Lower leg skin (tissue), 4 donors: ENCODE measurements around the gene C5orf46. TPM values are rescaled to one million over a fixed set of nuclear protein-coding genes. Genes with fewer than 3 reads are reported as not detected.

Experiments used
- DNase-seq, 2 donors: peaks; one replicate each; pipeline ENCODE4 v3.0.0-alpha.2; 2019; ENCODE audit warnings: low spot score in 2 of 2
- H3K4me3 ChIP-seq: fragments of 200-600 bp; sonication (generic); 2 replicates; pipeline ENCODE4 v1.5.1; 2017; ENCODE audit warnings: mild to moderate bottlenecking, low read depth; ENCODE audit not compliant: poor library complexity, severe bottlenecking
- POLR2A ChIP-seq, 2 donors: fragments of 450-650 bp; IDR thresholded peaks; one replicate each; pipeline ENCODE4 v1.6.1; 2016 to 2017; ENCODE audit warnings: antibody characterized with exemption in 2 of 2, mild to moderate bottlenecking in 1 of 2, moderate library complexity in 1 of 2
- WGBS, 2 donors: methylation state at CpG; one replicate each; pipeline ENCODE4 v1.1.5; 2018; 5-methylcytosine and 5-hydroxymethylcytosine counted together
- intact Hi-C: fragments of 100-400 bp; cut with DNase I; formaldehyde crosslinking; loops from one replicate; pipeline ENCODE4 v1.15.0; 2023; ENCODE audit warnings: low total_unique reads
- total RNA-seq, 4 donors: library from RNA; depleted of rRNA; stranded (reverse); fragments of >200 nt; gene quantifications; one replicate each; pipeline ENCODE4 v1.1.0, GENCODE V29; 2016
- TF ChIP-seq, protein P1 (sequence below), 3 donors: fragments of 450-650 bp; IDR thresholded peaks; one replicate each; pipeline ENCODE4 v1.5.1; 2016; ENCODE audit warnings: antibody characterized with exemption in 3 of 3, mild to moderate bottlenecking in 3 of 3, moderate library complexity in 2 of 3

C5orf46 gene
- total RNA-seq, 4 donors from 2014 or later = 45.6 to 201 (median 139) TPM

GRCh38 chr5:147918899-147919298 lies 12.6 kb upstream of the C5orf46 start:
- H3K4me3 ChIP-seq = no peak overlapping the region
- DNase-seq = no peak
- WGBS, 2 donors = 56 to 75% methylated on average over 3 of the region's 3 CpGs
- no peak for TF ChIP-seq POLR2A (IDR thresholded peaks at IDR 0.05)
- TF ChIP-seq, protein P1, sequence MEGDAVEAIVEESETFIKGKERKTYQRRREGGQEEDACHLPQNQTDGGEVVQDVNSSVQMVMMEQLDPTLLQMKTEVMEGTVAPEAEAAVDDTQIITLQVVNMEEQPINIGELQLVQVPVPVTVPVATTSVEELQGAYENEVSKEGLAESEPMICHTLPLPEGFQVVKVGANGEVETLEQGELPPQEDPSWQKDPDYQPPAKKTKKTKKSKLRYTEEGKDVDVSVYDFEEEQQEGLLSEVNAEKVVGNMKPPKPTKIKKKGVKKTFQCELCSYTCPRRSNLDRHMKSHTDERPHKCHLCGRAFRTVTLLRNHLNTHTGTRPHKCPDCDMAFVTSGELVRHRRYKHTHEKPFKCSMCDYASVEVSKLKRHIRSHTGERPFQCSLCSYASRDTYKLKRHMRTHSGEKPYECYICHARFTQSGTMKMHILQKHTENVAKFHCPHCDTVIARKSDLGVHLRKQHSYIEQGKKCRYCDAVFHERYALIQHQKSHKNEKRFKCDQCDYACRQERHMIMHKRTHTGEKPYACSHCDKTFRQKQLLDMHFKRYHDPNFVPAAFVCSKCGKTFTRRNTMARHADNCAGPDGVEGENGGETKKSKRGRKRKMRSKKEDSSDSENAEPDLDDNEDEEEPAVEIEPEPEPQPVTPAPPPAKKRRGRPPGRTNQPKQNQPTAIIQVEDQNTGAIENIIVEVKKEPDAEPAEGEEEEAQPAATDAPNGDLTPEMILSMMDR (IDR thresholded peaks at IDR 0.05) = no peak
- intact Hi-C loops = no loop called here

- intact Hi-C loops = no loop called here
- WGBS, 2 donors = 32 to 49% methylated on average over 2 of the region's 2 CpGs
- TF ChIP-seq, protein P1 (IDR thresholded peaks at IDR 0.05) = no peak
- no peak for TF ChIP-seq POLR2A (IDR thresholded peaks at IDR 0.05)
- H3K4me3 ChIP-seq = no peak overlapping the region
- no peak for DNase-seq
Observed at GRCh38 chr5:147918101-147918685, 11.9 kb upstream of the C5orf46 start.

- H3K4me3 ChIP-seq = no peak overlapping the region
- DNase-seq = no peak
- 88% methylated on average over 3 of the region's 3 CpGs for WGBS, 2 donors
- intact Hi-C loops = no loop called here
- TF ChIP-seq, protein P1 (IDR thresholded peaks at IDR 0.05) = no peak
- TF ChIP-seq POLR2A (IDR thresholded peaks at IDR 0.05) = no peak
Observed at GRCh38 chr5:147913786-147914185, 7.4 kb upstream of the C5orf46 start.

GRCh38 chr5:147912011-147912410 lies 5.7 kb upstream of the C5orf46 start:
- WGBS, 2 donors = 49 to 51% methylated on average over 1 of the region's 1 CpG
- intact Hi-C loops = no loop called here
- H3K4me3 ChIP-seq = no peak overlapping the region
- DNase-seq = no peak
- TF ChIP-seq, protein P1 (IDR thresholded peaks at IDR 0.05) = no peak
- no peak for TF ChIP-seq POLR2A (IDR thresholded peaks at IDR 0.05)

GRCh38 chr5:147911427-147911826 lies 5.1 kb upstream of the C5orf46 start:
- no peak overlapping the region for H3K4me3 ChIP-seq
- 39 to 41% methylated on average over 6 of the region's 6 CpGs for WGBS, 2 donors
- no peak for TF ChIP-seq POLR2A (IDR thresholded peaks at IDR 0.05)
- TF ChIP-seq, protein P1 (IDR thresholded peaks at IDR 0.05) = no peak
- peak in 1 of 2 donors; percentile 49 for DNase-seq
- intact Hi-C loops = no loop called here

- H3K4me3 ChIP-seq = no peak overlapping the region
- intact Hi-C loops = no loop called here
- WGBS, 2 donors = 78 to 81% methylated on average over 4 of the region's 4 CpGs
- DNase-seq = no peak
- TF ChIP-seq, protein P1 (IDR thresholded peaks at IDR 0.05) = no peak
- no peak for TF ChIP-seq POLR2A (IDR thresholded peaks at IDR 0.05)
Observed at GRCh38 chr5:147904110-147904509, 2.2 kb downstream of the C5orf46 start.
